A673 (cell line): ENCODE results near the gene RPL26. TPM values are rescaled to one million over a fixed set of nuclear protein-coding genes. Genes with fewer than 3 reads are reported as not detected.
"Not testable (repeated sequence)": the region's sequence is repeated elsewhere in the genome, so short reads cannot be mapped to it uniquely, and the experiment has no call there.

Experiments used
- BruUV-seq: library from RNA; stranded (reverse); fragments of 400-500 nt; replicated peaks from 2 replicates; lab custom pipeline; 2021; lab: Mats Ljungman, UMichigan
- CTCF ChIA-PET: fragments of 300-600 bp; sonication (Branson Sonifier 250); formaldehyde crosslinking; loops from one replicate; lab custom pipeline; 2022; ENCODE audit warnings: antibody characterized with exemption; lab: Charles Lee
- POLR2A ChIA-PET: fragments of 300-600 bp; sonication (Branson Sonifier 250); formaldehyde crosslinking; loops from one replicate; lab custom pipeline; 2022; ENCODE audit warnings: antibody characterized with exemption; ENCODE audit not compliant: low non-redundant PET; lab: Charles Lee
- DNase-seq: peaks from one replicate; pipeline ENCODE4 v3.0.0-alpha.2; 2015; ENCODE audit warnings: low spot score
- H3K27ac ChIP-seq: fragments of 200-600 bp; sonication (generic); 2 replicates; pipeline ENCODE4 v1.5.1; 2016; ENCODE audit warnings: mixed run types, low read depth, mild to moderate bottlenecking, mixed read lengths, antibody characterized with exemption, low read length; ENCODE audit not compliant: poor library complexity, severe bottlenecking
- H3K27me3 ChIP-seq: fragments of 200-600 bp; sonication (generic); replicated peaks from 2 replicates; pipeline ENCODE4 v1.6.1; 2017; ENCODE audit warnings: mixed run types, low read depth, mild to moderate bottlenecking, mixed read lengths, antibody characterized with exemption, low read length; ENCODE audit not compliant: insufficient read depth, poor library complexity
- H3K36me3 ChIP-seq: fragments of 200-600 bp; sonication (generic); 2 replicates; pipeline ENCODE4 v1.6.1; 2016; ENCODE audit warnings: mixed run types, mild to moderate bottlenecking, mixed read lengths, antibody characterized with exemption, low read length; ENCODE audit not compliant: insufficient read depth, poor library complexity, severe bottlenecking
- H3K4me1 ChIP-seq: fragments of 200-600 bp; sonication (generic); 2 replicates; pipeline ENCODE4 v1.6.1; 2017; ENCODE audit warnings: mixed run types, mild to moderate bottlenecking, mixed read lengths, antibody characterized with exemption, low read length; ENCODE audit not compliant: insufficient read depth, poor library complexity, severe bottlenecking
- H3K4me3 ChIP-seq: fragments of 200-600 bp; sonication (generic); 2 replicates; pipeline ENCODE4 v1.5.1; 2016; ENCODE audit warnings: low read depth, mixed run types, mild to moderate bottlenecking, mixed read lengths, low read length; ENCODE audit not compliant: poor library complexity, severe bottlenecking
- H3K9me3 ChIP-seq: fragments of 200-600 bp; sonication (generic); 2 replicates; pipeline ENCODE4 v1.6.1; 2016; ENCODE audit warnings: mixed run types, low read depth, mild to moderate bottlenecking, mixed read lengths, antibody characterized with exemption, low read length; ENCODE audit not compliant: poor library complexity, severe bottlenecking
- EZH2 ChIP-seq: fragments of 200-600 bp; sonication (generic); IDR thresholded peaks from 2 replicates; pipeline ENCODE4 v1.6.1; 2017; ENCODE audit warnings: borderline replicate concordance, low read depth, mild to moderate bottlenecking, mixed read lengths, antibody characterized with exemption, low read length; ENCODE audit not compliant: poor library complexity, severe bottlenecking
- intact Hi-C: fragments of 100-400 bp; cut with micrococcal nuclease; formaldehyde crosslinking; loops from one replicate; pipeline ENCODE4 v1.10.0; 2022; ENCODE audit not compliant: unreplicated experiment
- total RNA-seq: library from RNA; stranded (reverse); gene quantifications from 2 replicates; pipeline ENCODE4 v1.2.3, GENCODE V29; 2021
- TF ChIP-seq, protein P1 (sequence below): fragments of 300-800, 200-600 bp; sonication (generic); conservative IDR thresholded peaks from 2 replicates; pipeline ENCODE4 v1.5.1; 2017; ENCODE audit warnings: low read depth, mild to moderate bottlenecking, antibody characterized with exemption, low read length, moderate library complexity, mixed read lengths

RPL26 gene
- total RNA-seq, 1 experiment from 2014 or later: 1,604 TPM

DNA sequence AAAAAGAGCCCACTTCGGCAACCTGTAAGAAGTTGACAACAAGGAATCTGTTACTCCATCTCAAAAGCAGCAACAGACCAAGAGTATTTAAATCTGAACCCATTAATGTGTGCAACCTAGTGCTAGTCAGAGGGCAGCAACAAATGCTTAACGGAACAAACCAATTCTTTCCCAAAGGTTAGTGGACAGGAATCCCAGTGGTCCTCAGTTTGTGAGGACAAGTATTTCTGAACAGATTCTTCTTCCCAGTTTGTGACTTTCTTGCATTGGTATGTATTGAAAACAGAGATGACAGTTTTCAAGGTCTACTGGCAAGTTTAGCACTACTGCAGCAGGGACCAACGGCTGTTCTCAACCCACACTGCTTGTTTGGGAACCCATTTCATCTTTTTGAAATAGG lies 2.9 kb downstream of the RPL26 start:
- TF ChIP-seq EZH2: no peak
- TF ChIP-seq, protein P1, sequence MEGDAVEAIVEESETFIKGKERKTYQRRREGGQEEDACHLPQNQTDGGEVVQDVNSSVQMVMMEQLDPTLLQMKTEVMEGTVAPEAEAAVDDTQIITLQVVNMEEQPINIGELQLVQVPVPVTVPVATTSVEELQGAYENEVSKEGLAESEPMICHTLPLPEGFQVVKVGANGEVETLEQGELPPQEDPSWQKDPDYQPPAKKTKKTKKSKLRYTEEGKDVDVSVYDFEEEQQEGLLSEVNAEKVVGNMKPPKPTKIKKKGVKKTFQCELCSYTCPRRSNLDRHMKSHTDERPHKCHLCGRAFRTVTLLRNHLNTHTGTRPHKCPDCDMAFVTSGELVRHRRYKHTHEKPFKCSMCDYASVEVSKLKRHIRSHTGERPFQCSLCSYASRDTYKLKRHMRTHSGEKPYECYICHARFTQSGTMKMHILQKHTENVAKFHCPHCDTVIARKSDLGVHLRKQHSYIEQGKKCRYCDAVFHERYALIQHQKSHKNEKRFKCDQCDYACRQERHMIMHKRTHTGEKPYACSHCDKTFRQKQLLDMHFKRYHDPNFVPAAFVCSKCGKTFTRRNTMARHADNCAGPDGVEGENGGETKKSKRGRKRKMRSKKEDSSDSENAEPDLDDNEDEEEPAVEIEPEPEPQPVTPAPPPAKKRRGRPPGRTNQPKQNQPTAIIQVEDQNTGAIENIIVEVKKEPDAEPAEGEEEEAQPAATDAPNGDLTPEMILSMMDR: no peak
- no peak for DNase-seq
- BruUV-seq: no TSS peak
- intact Hi-C loops: loop anchor here (5.0 kb wide), 1 partner anchor 57 kb away; the partner anchor contains the start of gene NDEL1
- Histone ChIP-seq H3K27ac (peak overlapping the region; percentile 7), H3K9me3 (no peaks in the 10 kb centered on the region), H3K27me3 (no peaks in the 10 kb centered on the region), H3K4me3 (peak overlapping the region; percentile 79), H3K36me3 (peaks cover 58% of the 10 kb centered on the region), H3K4me1 (peaks cover 51% of the 10 kb centered on the region)
- ChIA-PET CTCF (no interaction called here), POLR2A (no interaction called here)

DNA sequence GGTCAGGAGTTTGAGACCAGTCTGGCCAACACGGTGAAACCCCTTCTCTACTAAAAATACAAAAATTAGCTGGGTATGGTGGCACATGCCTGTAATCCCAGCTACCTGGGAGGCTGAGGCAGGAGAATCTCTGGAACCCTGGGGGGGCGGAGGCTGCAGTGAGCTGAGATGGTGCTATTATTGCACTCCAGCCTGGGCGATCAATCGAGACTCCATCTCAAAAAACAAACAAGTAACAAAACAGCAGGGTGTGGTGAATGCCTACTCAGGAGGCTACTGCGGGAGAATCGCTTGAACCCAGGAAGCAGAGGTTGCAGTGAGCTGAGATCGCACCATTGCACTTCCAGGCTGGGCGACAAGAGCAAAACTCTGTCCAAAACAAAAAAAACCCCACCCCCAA lies 4.9 kb downstream of the RPL26 start:
- H3K9me3 ChIP-seq, H3K27me3 ChIP-seq, POLR2A ChIA-PET, CTCF ChIA-PET, BruUV-seq, H3K4me3 ChIP-seq, DNase-seq: not testable (repeated sequence)
- intact Hi-C loops: loop anchor here (5.0 kb wide), 1 partner anchor 256 kb away; the partner anchor contains the start of gene HES7
- Histone ChIP-seq H3K4me1 (peaks cover 49% of the 10 kb centered on the region), H3K27ac (peak overlapping the region; percentile 91), H3K36me3 (peaks cover 58% of the 10 kb centered on the region)

DNA sequence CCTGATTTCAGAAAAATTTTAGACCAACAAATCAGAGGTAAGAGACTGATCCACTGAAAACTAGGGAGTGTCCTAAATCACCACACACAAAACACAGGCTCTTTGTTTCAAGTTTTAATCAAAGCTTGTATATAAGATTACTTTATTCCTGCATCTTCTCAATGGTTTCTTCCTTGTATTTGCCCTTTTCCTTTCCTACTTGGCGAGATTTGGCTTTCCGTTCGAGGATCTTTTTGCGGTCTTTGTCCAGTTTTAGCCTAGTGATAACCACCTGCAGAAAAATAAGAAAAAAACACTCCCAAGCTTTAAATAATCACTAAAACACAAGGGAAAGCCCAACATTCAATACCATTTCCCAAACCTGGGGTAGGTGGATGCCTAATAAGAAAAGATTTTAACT lies 5.6 kb downstream of the RPL26 start:
- no TSS peak for BruUV-seq
- ChIA-PET POLR2A (no interaction called here), CTCF (interaction anchor here (0.6 kb wide), 1 partner anchor 42 kb away, joined by 4 read pairs; no protein-coding TSS in a partner anchor)
- no peaks in the 10 kb centered on the region for H3K27me3 ChIP-seq
- H3K27ac ChIP-seq: peak overlapping the region; percentile 91
- TF ChIP-seq, protein P1: no peak
- no peak for TF ChIP-seq EZH2
- peaks cover 49% of the 10 kb centered on the region for H3K4me1 ChIP-seq
- no peak overlapping the region for H3K4me3 ChIP-seq
- intact Hi-C loops: loop anchor here (5.0 kb wide), 1 partner anchor 255 kb away; the partner anchor contains the start of gene HES7
- no peak for DNase-seq
- H3K36me3 ChIP-seq: peaks cover 60% of the 10 kb centered on the region
- no peaks in the 10 kb centered on the region for H3K9me3 ChIP-seq
